ENCODE measurements around the gene MGRN1.

MGRN1 gene

GRCh38 chr16:4677390-4677789, 52.8 kb downstream of the MGRN1 start:
- no peak for DNase-seq

GRCh38 chr16:4677994-4678393, 53.4 kb downstream of the MGRN1 start:
- no peak for DNase-seq

- DNase-seq: no peak
These were observed 54.0 kb downstream of the MGRN1 start for GRCh38 chr16:4678596-4678995.

GRCh38 chr16:4679156-4679849, 54.7 kb downstream of the MGRN1 start:
- DNase-seq: no peak

- no peak for DNase-seq
These were observed 55.4 kb downstream of the MGRN1 start for GRCh38 chr16:4679850-4680636.

- DNase-seq: no peak
These were observed 56.2 kb downstream of the MGRN1 start for GRCh38 chr16:4680673-4681470.

GRCh38 chr16:4681471-4682083, 57.0 kb downstream of the MGRN1 start:
- no peak for DNase-seq

GRCh38 chr16:4682084-4682591, 57.5 kb downstream of the MGRN1 start:
- no peak for DNase-seq

GRCh38 chr16:4682616-4683254, 58.1 kb downstream of the MGRN1 start:
- DNase-seq: peak; percentile 63

GRCh38 chr16:4683255-4684057, 58.8 kb downstream of the MGRN1 start:
- DNase-seq: no peak

- DNase-seq: no peak
These were observed 59.6 kb downstream of the MGRN1 start for GRCh38 chr16:4684058-4684715.

GRCh38 chr16:4684763-4685162, 60.1 kb downstream of the MGRN1 start:
- no peak for DNase-seq

GRCh38 chr16:4685292-4685691, 60.7 kb downstream of the MGRN1 start:
- no peak for DNase-seq

- DNase-seq: no peak
These were observed 61.3 kb downstream of the MGRN1 start for GRCh38 chr16:4685776-4686496.

GRCh38 chr16:4686497-4687210, 62.0 kb downstream of the MGRN1 start:
- no peak for DNase-seq

GRCh38 chr16:4687416-4687815, 62.8 kb downstream of the MGRN1 start:
- DNase-seq: no peak

- DNase-seq: no peak
These were observed 63.5 kb downstream of the MGRN1 start for GRCh38 chr16:4687946-4688673.

GRCh38 chr16:4688674-4689045, 64.0 kb downstream of the MGRN1 start:
- DNase-seq: no peak

- DNase-seq: no peak
These were observed 64.6 kb downstream of the MGRN1 start for GRCh38 chr16:4689091-4689671.

Measured in stimulated activated CD4-positive, alpha-beta T cell treated with anti-CD3 and anti-CD28 coated beads, Interleukin-15, amount 100 ng/mL, for 24 hours (primary cell).